ENCODE data around the gene MICAL2. TPM values are rescaled to one million over a fixed set of nuclear protein-coding genes. Genes with fewer than 3 reads are reported as not detected.

The MICAL2 gene
- total and polyA plus RNA-seq, 10 of the 15 experiments (the other 5 are each of a cell fraction or from before 2014, with no cell fraction given), result 0.90 to 5.6 (median 2.4) TPM

DNA sequence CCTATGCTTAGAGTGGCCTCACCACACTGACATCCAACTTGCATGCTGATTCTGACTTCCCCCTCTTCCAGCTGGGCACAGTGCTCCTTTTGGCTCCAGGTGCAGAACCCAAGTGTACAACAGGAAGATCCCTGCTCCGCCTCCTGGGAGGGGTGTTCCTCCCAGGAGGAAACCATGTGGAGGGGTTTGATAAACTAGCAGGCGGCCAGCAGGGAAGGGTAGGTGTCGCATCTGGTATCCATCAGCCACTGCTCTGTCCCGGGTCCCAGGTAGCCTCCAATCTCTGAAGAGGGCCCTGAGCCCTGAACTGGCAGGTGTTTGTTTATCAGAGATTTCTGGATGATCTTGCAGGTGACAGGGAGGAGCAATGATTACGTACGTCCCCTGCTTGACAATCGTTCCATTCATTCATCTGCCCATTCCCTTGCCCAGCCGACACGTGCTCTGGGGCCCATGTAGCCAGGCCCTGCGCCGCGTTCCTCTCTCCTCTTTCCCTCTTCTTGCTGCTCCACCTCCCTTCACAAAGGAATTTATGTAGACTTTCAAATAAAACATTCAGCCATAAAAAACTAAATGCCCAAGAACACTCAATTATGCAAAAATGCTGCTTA lies 41.2 kb upstream of the MICAL2 start:
- Histone ChIP-seq H3K9ac (ENCODE audit: control insufficient read depth, insufficient read depth, low read length) (no peak overlapping the region), H3K4me3 (no peak overlapping the region), H3K4me2 (ENCODE audit: control insufficient read depth, insufficient read depth) (no peak overlapping the region), H3K27me3 (replicated peaks in 1 of 2; ENCODE audit: control insufficient read depth in 2 of 2, insufficient read depth in 2 of 2, low read length in 1 of 2) (no peaks in the 10 kb centered on the region; a peak in 2 of 4 replicates), H3K27ac (ENCODE audit: control insufficient read depth, insufficient read depth) (no peak overlapping the region), H3K79me2 (ENCODE audit: control insufficient read depth, insufficient read depth, low read length) (no peaks in the 10 kb centered on the region), H3K36me3 (ENCODE audit: control insufficient read depth in 2 of 2, insufficient read depth in 2 of 2, low read length in 1 of 2) (no peaks in the 10 kb centered on the region), H3K9me3 (replicated peaks; ENCODE audit: control insufficient read depth, insufficient read depth, low read length) (no peaks in the 10 kb centered on the region; the same call in 2 of the 3 replicates), H2AFZ (ENCODE audit: control insufficient read depth, low read depth, low read length) (no peak overlapping the region), H4K20me1 (ENCODE audit: control insufficient read depth, insufficient read depth) (no peaks in the 10 kb centered on the region), H3K4me1 (ENCODE audit: control insufficient read depth, insufficient read depth, low read length) (no peaks in the 10 kb centered on the region)
- ATAC-seq (no peak), FAIRE-seq (no peak), DNase-seq (ENCODE audit: low read depth, low spot score) (no peak)
- 55% methylated on average over 12 of the region's 12 CpGs for WGBS (ENCODE audit: insufficient coverage, insufficient replicate concordance, low lambda C conversion rate, missing lambda C conversion rate)
- no TSS peak for BruUV-seq (replicated peaks)
- in situ Hi-C loops (cut with MboI), result no loop called here
- ChIA-PET CTCF (interaction anchor here (0.6 kb wide), 1 partner anchor 90 kb away, joined by 3 read pairs; no protein-coding TSS in a partner anchor), POLR2A (no interaction called here), SMC1A (ENCODE audit: uncharacterized antibody, unreplicated experiment) (no interaction called here), RAD21 (ENCODE audit: unreplicated experiment) (no interaction called here)
- intact Hi-C loops (cut with micrococcal nuclease; ENCODE audit: unreplicated experiment), result no loop called here
- TF ChIP-seq MYC (IDR thresholded peaks at IDR 0.05; ENCODE audit: insufficient read depth, insufficient read length, insufficient replicate concordance, low read length, severe bottlenecking), result no peak
- no peak for TF ChIP-seq DPF2 (IDR thresholded peaks at IDR 0.05)
- no peak for TF ChIP-seq PKNOX1 (IDR thresholded peaks at IDR 0.05)
- no peak for TF ChIP-seq YY1 (IDR thresholded peaks at IDR 0.05; ENCODE audit: low read depth, low read length)
- no peak for TF ChIP-seq SMAD1 (IDR thresholded peaks at IDR 0.05; ENCODE audit: low read depth, partially characterized antibody)
- no peak for TF ChIP-seq ZBTB11 (CRISPR knock-in tag; IDR thresholded peaks at IDR 0.05)
- TF ChIP-seq MYB (IDR thresholded peaks at IDR 0.05; ENCODE audit: borderline replicate concordance, low read depth, low read length), result no peak
- TF ChIP-seq ZNF384 (IDR thresholded peaks at IDR 0.05; ENCODE audit: borderline replicate concordance, low read depth, low read length), result no peak
- TF ChIP-seq WRNIP1 (IDR thresholded peaks at IDR 0.05; ENCODE audit: borderline replicate concordance, low read depth, low read length), result no peak
- no peak for TF ChIP-seq IRF4 (IDR thresholded peaks at IDR 0.05; ENCODE audit: low read depth, low read length)
- no peak for TF ChIP-seq YBX1 (IDR thresholded peaks at IDR 0.05)
- no peak for TF ChIP-seq RB1 (IDR thresholded peaks at IDR 0.05; ENCODE audit: borderline replicate concordance)
- no peak for TF ChIP-seq NR2C1 (IDR thresholded peaks at IDR 0.05)
- no peak for TF ChIP-seq NFYA (IDR thresholded peaks at IDR 0.05; ENCODE audit: borderline replicate concordance, low read depth, low read length)
- TF ChIP-seq IRF5 (IDR thresholded peaks at IDR 0.05; ENCODE audit: borderline replicate concordance), result no peak
- no peak for TF ChIP-seq HDAC6 (IDR thresholded peaks at IDR 0.05; ENCODE audit: unreplicated experiment)
- TF ChIP-seq SUPT20H (IDR thresholded peaks at IDR 0.05; ENCODE audit: borderline replicate concordance, control insufficient read depth, low read depth, low read length), result no peak
- no peak for TF ChIP-seq POLR2AphosphoS5 (IDR thresholded peaks at IDR 0.05; ENCODE audit: low read length)
- TF ChIP-seq TCF3 (IDR thresholded peaks at IDR 0.05; ENCODE audit: borderline replicate concordance, insufficient read depth, low read depth, low read length), result no peak
